ENCODE data around the gene EHBP1L1.

The EHBP1L1 gene

DNA sequence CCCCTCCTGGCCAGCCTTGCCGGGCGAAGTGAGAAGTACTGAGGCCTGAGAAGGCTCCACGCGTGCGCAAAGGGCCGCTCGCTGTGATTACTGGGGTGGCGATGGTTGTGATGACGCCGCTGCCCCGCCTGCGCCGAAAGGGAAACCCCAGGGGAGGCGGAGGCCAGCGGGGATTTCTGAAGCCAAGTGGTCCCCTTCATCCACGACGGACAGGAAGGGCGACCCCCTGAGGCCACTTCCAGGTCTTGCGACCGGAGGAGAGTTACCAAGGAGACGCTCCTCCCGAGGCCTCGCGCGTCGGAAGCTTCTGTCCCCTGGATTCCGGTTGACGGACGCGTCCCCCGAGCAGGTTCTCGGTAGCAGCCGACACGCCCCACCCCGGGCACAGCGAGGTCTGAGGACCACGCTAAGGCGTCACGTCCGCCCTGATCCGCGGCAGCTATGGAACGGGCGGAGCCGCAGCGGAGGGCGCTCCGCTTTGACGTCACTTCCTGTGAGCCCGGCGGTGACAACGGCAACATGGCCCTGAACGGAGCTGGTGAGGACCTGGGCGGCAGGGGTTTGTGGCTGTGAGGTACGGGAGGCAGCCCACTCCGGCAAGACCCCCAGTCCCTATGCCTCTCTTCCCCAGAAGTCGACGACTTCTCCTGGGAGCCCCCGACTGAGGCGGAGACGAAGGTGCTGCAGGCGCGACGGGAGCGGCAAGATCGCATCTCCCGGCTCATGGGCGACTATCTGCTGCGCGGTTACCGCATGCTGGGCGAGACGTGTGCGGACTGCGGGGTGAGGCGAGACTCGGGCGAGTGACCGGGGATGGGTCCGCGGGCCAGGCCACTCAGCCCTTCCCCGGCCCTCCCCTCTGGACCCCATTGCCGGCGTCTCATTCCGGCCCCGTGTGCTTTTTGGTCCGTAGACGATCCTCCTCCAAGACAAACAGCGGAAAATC, 5.6 kb upstream of the EHBP1L1 start, which contains the start of gene ZNRD2:
TSS of gene ZNRD2 (plus strand) at position 505 of the 946 bp plus-strand sequence. CDS start at position 520, 15 bp downstream.
- no peak for TF ChIP-seq JUND (IDR thresholded peaks at IDR 0.05; ENCODE audit: low read depth)
- DNase-seq (ENCODE audit: low read depth in 1 of 2, low spot score in 1 of 2) = peak; percentile 99
- in situ Hi-C loops (cut with HindIII; ENCODE audit: low pct_unique_long_range_greater_than_20kb, low sequenced_read_pairs) = no loop called here

DNA sequence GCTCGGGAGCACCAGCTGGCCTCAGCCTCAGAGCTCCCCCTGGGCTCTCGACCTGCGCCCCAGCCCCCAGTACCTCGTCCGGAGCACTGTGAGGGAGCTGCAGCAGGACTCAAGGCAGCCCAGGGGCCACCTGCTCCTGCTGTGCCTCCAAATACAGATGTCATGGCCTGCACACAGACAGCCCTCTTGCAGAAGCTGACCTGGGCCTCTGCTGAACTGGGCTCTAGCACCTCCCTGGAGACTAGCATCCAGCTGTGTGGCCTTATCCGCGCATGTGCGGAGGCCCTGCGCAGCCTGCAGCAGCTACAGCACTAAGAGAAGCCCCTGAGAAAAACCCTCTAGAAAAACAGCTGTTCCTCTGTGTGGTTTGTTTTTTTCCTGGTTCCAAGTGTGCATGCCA, 4.4 kb upstream of the EHBP1L1 start:
- no peak for DNase-seq (ENCODE audit: low read depth in 1 of 2, low spot score in 1 of 2)
- in situ Hi-C loops (cut with HindIII; ENCODE audit: low pct_unique_long_range_greater_than_20kb, low sequenced_read_pairs) = no loop called here
- TF ChIP-seq JUND (IDR thresholded peaks at IDR 0.05; ENCODE audit: low read depth) = no peak

DNA sequence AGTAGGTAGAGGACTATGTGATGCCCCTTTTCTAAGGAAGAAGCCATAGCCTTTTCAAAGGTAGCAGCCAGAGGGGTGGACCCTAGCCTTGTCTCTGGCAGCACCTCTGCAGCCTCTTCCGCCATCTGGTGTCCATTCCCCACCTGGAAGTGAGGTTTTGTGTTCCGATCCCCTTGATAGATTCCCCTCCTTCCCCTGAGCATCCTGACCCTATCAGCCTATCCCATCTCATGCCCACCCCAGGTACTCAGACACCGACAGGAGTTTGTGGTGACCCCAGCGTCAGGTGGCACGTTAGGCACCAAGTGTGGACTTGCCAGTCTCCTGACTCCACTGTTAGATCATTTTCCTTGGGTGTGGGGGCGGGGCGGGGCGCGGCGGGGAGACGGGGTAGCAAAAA, 3.9 kb upstream of the EHBP1L1 start:
- no peak for TF ChIP-seq JUND (IDR thresholded peaks at IDR 0.05; ENCODE audit: low read depth)
- DNase-seq (ENCODE audit: low read depth in 1 of 2, low spot score in 1 of 2) = peak in 1 of 2 experiments; percentile 80
- in situ Hi-C loops (cut with HindIII; ENCODE audit: low pct_unique_long_range_greater_than_20kb, low sequenced_read_pairs) = no loop called here

DNA sequence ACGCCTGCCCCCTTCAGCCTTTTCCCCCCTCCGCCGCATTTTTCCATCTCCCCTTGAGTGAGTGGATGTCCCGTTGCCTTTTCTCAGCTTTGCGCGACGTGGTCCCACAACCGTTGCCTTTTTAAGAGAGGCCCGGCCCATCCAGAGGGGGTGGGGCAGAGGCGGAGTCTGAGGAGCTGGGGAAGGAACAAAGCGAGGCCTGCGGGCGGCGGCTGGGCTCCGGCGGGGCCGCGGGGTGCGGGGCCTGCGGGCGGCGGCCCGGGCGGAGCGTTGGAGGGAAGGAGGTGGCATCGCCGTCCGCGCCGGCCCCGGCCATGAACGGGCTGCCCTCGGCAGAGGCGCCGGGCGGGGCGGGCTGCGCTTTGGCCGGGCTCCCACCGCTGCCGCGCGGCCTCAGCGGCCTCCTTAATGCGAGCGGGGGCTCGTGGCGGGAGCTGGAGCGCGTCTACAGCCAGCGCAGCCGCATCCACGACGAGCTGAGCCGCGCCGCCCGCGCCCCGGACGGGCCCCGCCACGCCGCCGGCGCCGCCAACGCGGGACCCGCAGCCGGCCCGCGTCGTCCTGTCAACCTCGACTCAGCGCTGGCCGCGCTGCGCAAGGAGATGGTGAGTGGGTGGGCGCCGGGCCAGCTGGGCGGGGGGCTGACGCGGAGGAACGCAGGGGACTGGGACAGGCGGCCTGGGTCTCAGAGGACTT, 3.3 kb upstream of the EHBP1L1 start, which contains the start of gene FAM89B:
TSS of gene FAM89B (plus strand) at position 183 of the 696 bp plus-strand sequence. CDS start at position 315, 132 bp downstream.
- DNase-seq (ENCODE audit: low read depth in 1 of 2, low spot score in 1 of 2) = peak; percentile 94 to 97
- in situ Hi-C loops (cut with HindIII; ENCODE audit: low pct_unique_long_range_greater_than_20kb, low sequenced_read_pairs) = no loop called here
- no peak for TF ChIP-seq JUND (IDR thresholded peaks at IDR 0.05; ENCODE audit: low read depth)

DNA sequence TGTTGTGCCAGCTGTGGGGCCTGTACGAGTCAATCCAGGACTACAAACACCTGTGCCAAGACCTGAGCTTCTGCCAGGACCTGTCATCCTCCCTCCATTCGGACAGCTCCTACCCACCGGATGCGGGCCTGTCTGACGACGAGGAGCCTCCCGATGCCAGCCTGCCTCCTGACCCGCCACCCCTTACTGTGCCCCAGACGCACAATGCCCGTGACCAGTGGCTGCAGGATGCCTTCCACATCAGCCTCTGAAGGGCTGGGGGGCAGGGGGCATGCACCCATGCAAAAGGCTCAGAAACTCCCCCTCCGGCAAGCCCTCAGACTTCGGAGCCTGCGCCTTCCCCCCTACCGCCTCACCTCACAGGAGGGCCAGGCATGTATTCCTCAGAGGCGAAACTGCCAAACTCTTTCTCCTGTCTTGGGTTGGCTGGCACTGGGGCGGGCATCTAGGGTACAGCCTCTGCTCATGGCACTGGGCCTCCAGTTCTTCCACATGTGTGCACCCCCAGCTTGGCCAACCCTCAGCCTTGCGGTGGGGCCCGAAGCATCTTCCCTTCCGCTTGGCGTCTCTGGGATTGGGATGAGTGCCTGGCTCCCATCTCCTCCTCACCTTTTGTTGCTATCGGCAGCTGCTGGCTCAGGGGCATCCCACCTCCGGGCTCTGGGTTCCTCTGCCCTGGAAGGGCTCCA, 2.3 kb upstream of the EHBP1L1 start:
- no peak for TF ChIP-seq JUND (IDR thresholded peaks at IDR 0.05; ENCODE audit: low read depth)
- peak in 1 of 2 experiments; percentile 42 for DNase-seq (ENCODE audit: low read depth in 1 of 2, low spot score in 1 of 2)

DNA sequence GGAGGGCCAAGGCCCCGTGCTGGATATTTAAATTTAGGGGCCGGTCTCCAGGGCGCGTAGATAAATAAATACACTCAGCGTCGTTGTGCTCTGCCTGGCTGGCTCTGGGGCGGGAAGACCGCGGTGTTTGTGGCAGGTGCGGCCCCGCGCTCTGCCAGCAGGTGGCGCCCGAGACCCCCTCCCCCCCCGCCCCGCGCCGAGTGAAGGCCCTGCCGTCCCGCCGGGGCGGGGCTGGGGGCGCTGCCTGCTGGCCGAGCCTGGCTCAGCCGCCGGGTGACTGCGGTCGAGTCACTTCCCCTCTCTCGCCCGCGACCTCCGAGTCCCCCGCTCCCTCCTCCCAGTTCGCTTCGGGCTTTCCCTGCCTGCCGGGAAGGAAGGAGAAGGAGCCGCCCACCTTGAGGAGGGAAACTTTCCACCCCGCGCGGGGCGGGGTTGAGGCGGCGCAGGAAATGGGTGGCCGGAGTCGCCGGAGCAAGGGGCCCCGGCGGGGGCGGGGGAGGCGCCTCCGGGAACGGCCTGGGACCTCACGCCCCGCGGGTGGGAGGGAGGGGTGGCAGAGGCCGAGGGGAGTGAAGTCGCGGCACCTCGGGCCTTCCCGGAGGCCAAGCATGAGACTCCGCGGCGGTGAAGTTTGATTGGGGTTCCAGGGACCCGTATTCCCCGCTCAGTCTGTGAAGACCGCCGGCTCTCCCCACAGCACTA, 1.6 kb upstream of the EHBP1L1 start:
- DNase-seq (ENCODE audit: low read depth in 1 of 2, low spot score in 1 of 2) = peak; percentile 94 to 98
- in situ Hi-C loops (cut with HindIII; ENCODE audit: low pct_unique_long_range_greater_than_20kb, low sequenced_read_pairs) = no loop called here
- TF ChIP-seq JUND (IDR thresholded peaks at IDR 0.05; ENCODE audit: low read depth) = no peak

More for the DNA sequence above, 2.3 kb upstream of the EHBP1L1 start:
- in situ Hi-C loops (cut with HindIII; ENCODE audit: low pct_unique_long_range_greater_than_20kb, low sequenced_read_pairs) = no loop called here

DNA sequence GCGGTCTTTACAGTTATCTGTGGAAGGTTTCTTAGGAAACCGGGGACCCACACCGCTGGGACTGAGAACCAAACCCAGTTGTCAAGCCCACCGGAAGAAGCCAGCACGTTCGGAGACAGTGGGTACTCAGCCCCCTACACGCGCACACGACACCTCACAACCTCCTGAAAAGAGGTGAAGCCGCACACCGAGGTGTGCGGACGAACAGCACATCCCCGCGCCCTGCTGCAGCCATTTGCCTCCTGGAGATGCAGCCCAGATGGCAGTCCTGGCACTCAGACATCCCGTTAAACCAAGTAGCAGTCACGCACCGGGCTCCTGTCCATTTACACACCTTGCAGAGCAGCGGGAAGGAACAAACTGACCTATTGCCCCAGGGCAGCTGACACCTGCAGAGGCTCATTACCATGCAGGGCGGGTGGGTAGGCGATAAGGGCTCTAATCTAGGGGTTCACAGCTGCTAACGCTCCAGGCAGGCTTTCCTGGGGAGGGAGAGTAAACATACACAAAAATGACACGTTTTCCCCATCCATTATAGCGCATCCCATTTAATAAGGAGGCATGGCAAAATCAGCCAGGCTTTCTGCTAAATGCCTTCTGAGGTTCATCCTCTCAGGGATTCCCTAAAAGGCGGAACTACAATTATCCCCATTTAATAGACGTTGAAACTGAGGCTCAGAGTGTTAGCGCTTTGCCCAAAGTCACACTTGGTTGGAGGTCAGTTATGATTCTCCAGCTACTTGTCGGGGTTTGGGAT, 864 bp upstream of the EHBP1L1 start:
- no peak for TF ChIP-seq JUND (IDR thresholded peaks at IDR 0.05; ENCODE audit: low read depth)
- in situ Hi-C loops (cut with HindIII; ENCODE audit: low pct_unique_long_range_greater_than_20kb, low sequenced_read_pairs) = no loop called here
- peak in 1 of 2 experiments; percentile 83 for DNase-seq (ENCODE audit: low read depth in 1 of 2, low spot score in 1 of 2)

- no peak for DNase-seq (ENCODE audit: low read depth in 1 of 2, low spot score in 1 of 2)
- no peak for TF ChIP-seq JUND (IDR thresholded peaks at IDR 0.05; ENCODE audit: low read depth)
- in situ Hi-C loops (cut with HindIII; ENCODE audit: low pct_unique_long_range_greater_than_20kb, low sequenced_read_pairs) = no loop called here
These were observed 496 bp downstream of the EHBP1L1 start for GRCh38 chr11:65576232-65576866.

GRCh38 chr11:65576867-65577755, 1.3 kb downstream of the EHBP1L1 start:
- in situ Hi-C loops (cut with HindIII; ENCODE audit: low pct_unique_long_range_greater_than_20kb, low sequenced_read_pairs) = no loop called here
- DNase-seq (ENCODE audit: low read depth in 1 of 2, low spot score in 1 of 2) = no peak
- no peak for TF ChIP-seq JUND (IDR thresholded peaks at IDR 0.05; ENCODE audit: low read depth)

- in situ Hi-C loops (cut with HindIII; ENCODE audit: low pct_unique_long_range_greater_than_20kb, low sequenced_read_pairs) = no loop called here
- no peak for DNase-seq (ENCODE audit: low read depth in 1 of 2, low spot score in 1 of 2)
- no peak for TF ChIP-seq JUND (IDR thresholded peaks at IDR 0.05; ENCODE audit: low read depth)
These were observed 1.9 kb downstream of the EHBP1L1 start for GRCh38 chr11:65577756-65578109.
